Retinal pigment epithelial cell (primary cell): Measurements from ENCODE around the gene SPCS3.
"Not testable (repeated sequence)": the region's sequence is repeated elsewhere in the genome, so short reads cannot be mapped to it uniquely, and the experiment has no call there.

Source experiments
- DNase-seq: peaks from one replicate; pipeline ENCODE4 v3.0.0-alpha.2; 2010; ENCODE audit warnings: low read depth
- H3K4me3 ChIP-seq: 2 replicates; pipeline ENCODE4 v1.5.1; 2011; ENCODE audit warnings: mild to moderate bottlenecking, low read length, control low read depth, moderate library complexity
- TF ChIP-seq, protein P1 (sequence below): conservative IDR thresholded peaks from 2 replicates; pipeline ENCODE4 v1.5.1; 2011; ENCODE audit warnings: low read depth, low read length, control low read depth, inconsistent platforms

Gene SPCS3

DNA sequence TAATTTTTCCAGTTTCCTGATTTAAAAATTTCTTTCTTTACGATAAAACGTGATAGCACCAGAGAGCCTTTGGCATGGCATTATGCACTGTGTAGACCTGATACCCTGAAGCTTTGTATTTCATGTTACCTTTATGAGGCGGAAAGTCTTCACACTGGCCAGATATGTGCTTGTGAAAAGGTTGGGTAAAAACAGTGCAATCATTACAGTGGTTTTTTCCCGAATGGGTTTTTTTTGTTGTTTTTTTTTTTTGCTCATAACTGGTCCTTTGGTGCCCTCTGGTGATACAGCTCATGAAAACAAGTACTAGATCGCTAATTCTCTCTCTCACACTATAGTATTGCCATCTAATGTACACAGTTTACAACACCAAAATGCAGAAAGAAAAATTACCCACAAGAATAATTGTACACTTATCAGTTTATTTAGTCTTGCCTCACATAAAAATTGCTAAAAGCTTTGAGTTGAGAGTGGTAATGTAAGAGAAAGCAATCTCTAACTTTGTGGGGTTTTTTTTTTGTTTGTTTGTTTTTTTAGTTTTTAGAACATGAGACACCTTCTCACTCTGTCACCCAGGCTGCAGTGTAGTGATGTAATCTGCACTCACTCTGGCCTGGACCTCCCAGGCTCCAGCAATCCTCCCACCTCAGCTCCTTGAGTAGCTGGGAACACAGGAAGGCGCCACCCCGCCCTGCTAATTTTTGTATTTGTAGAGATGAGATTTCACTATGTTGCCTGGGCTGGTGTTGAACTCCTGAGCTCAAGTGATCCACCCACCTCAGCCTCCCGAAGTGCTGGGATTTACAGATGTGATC is 21.3 kb downstream of the SPCS3 start:
- no peak for DNase-seq
- H3K4me3 ChIP-seq, result no peak overlapping the region
- TF ChIP-seq, protein P1, sequence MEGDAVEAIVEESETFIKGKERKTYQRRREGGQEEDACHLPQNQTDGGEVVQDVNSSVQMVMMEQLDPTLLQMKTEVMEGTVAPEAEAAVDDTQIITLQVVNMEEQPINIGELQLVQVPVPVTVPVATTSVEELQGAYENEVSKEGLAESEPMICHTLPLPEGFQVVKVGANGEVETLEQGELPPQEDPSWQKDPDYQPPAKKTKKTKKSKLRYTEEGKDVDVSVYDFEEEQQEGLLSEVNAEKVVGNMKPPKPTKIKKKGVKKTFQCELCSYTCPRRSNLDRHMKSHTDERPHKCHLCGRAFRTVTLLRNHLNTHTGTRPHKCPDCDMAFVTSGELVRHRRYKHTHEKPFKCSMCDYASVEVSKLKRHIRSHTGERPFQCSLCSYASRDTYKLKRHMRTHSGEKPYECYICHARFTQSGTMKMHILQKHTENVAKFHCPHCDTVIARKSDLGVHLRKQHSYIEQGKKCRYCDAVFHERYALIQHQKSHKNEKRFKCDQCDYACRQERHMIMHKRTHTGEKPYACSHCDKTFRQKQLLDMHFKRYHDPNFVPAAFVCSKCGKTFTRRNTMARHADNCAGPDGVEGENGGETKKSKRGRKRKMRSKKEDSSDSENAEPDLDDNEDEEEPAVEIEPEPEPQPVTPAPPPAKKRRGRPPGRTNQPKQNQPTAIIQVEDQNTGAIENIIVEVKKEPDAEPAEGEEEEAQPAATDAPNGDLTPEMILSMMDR, result peak; percentile 53

GRCh38 chr4:176342384-176342783 is 22.6 kb downstream of the SPCS3 start:
- TF ChIP-seq, protein P1, result no peak
- DNase-seq, result no peak
- H3K4me3 ChIP-seq, result no peak overlapping the region

GRCh38 chr4:176343286-176343685 is 23.5 kb downstream of the SPCS3 start:
- no peak for DNase-seq
- no peak overlapping the region for H3K4me3 ChIP-seq
- TF ChIP-seq, protein P1, result no peak

- DNase-seq, H3K4me3 ChIP-seq: not testable (repeated sequence)
These were observed 25.6 kb downstream of the SPCS3 start for GRCh38 chr4:176345346-176345745.

- not testable (repeated sequence) for DNase-seq, H3K4me3 ChIP-seq
These were observed 27.1 kb downstream of the SPCS3 start for GRCh38 chr4:176346836-176347235.

DNA sequence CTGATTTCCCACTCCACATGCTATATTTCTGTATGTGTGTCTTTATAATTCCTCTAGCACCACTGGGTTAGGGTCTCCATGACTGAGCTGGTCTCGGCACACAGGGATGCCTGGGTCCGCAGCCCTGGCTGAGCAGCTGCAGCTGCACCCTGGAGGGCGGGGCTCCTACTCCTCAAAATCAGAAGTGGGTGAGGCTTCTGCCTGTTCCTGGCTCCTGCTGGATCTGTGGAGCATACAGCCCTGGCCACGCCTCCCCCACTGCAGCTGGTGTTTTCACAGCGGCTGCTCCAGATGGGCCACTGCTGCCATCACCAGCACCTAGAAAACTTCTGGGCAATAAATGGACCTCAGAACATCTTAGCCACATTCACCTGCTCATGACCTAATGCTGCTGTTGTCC is 30.9 kb downstream of the SPCS3 start:
- no peak overlapping the region for H3K4me3 ChIP-seq
- TF ChIP-seq, protein P1, result no peak
- no peak for DNase-seq

DNA sequence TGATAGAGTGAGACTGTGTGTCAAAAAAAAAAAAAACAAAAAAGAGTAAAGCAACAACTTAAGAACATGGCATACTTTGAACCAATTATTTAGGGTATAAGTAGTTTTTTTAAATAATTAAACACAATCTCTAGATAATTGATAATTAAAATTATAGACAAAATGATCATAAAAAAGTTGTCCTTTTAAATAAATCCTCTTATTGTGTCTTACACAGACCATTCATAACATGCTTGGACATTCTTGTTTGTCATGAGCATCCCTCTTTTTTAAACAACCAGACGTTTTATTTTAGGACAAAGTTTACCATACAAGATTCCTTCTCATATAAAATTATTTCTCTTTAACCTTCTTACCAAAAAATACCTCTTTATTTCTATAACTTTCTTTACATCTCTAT is 35.1 kb downstream of the SPCS3 start:
- TF ChIP-seq, protein P1, result no peak
- DNase-seq, result no peak
- H3K4me3 ChIP-seq, result no peak overlapping the region

DNA sequence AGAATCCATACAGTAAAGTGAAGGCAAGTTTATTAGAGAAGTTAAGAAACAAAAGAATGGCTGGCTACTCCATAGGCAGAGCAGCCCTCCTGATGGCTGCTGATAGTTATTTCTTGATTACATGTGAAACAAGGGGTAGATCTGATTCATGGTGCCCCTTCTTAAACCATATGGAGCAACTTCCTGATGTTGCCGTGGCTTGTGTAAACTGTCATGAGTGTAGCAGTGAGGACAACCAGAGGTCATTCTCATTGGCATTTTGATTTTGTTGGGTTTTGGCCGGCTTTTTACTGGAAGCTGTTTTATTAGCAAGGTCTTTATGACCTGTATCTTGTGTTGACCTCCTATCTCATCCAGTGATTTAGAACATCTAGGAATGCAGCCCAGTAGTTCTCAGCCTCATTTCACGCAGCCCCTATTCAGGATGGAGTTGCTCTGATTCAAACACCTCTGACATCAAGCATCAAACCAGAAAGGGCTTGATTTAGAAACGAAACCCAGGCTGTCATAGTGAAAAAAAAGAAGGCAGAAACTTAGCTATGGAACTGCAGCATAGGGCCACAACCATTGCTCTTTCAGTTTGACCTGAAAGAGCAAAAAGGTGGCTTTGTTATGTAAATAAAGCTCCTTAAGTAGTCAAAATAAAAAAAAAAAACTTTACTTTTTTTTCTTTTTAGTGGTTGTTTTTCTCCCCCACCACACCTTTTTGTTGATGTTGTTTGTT is 37.8 kb downstream of the SPCS3 start:
- no peak for DNase-seq
- TF ChIP-seq, protein P1, result no peak
- H3K4me3 ChIP-seq, result no peak overlapping the region
